Spleen (tissue), 11 donors: Measurements from ENCODE around the gene MOGAT1. TPM values are rescaled to one million over a fixed set of nuclear protein-coding genes. Genes with fewer than 3 reads are reported as not detected.

Experiments used
- DNase-seq: peaks from one replicate; pipeline ENCODE4 v3.0.0-alpha.2; 2020
- H3K27ac ChIP-seq, 8 donors: fragments of 200-600 bp; sonication (generic) in 7 of 8; 1 replicate in 4 of 8; 2 replicates in 4 of 8; pipeline versions ENCODE4 v1.5.0 to v1.8.0; 2016 to 2021; ENCODE audit warnings: inconsistent platforms in 4 of 8, mild to moderate bottlenecking in 4 of 8, moderate library complexity in 1 of 8
- H3K27me3 ChIP-seq, 7 donors: fragments of 200-600 bp; sonication (generic) in 6 of 7; replicated peaks in 1 of 7; 1 replicate in 4 of 7; 2 replicates in 3 of 7; pipeline versions ENCODE4 v1.5.0 to v1.8.0; 2016 to 2021; ENCODE audit warnings: inconsistent platforms in 3 of 7, mild to moderate bottlenecking in 1 of 7
- H3K36me3 ChIP-seq, 6 donors: fragments of 200-600 bp; sonication (generic) in 5 of 6; 1 replicate in 4 of 6; 2 replicates in 2 of 6; pipeline versions ENCODE4 v1.5.0 to v1.8.0; 2016 to 2021; ENCODE audit warnings: inconsistent platforms in 2 of 6
- H3K4me1 ChIP-seq, 6 donors: fragments of 200-600 bp; sonication (generic) in 5 of 6; 1 replicate in 3 of 6; 2 replicates in 3 of 6; pipeline versions ENCODE4 v1.5.0 to v1.8.0; 2016 to 2021; ENCODE audit warnings: inconsistent platforms in 3 of 6
- H3K4me3 ChIP-seq, 8 donors: fragments of 200-600 bp; sonication (generic) in 7 of 8; 1 replicate in 4 of 8; 2 replicates in 4 of 8; pipeline versions ENCODE4 v1.5.0 to v1.8.0; 2016 to 2021; ENCODE audit warnings: inconsistent platforms in 4 of 8, mild to moderate bottlenecking in 4 of 8, moderate library complexity in 2 of 8
- H3K9me3 ChIP-seq, 8 donors: fragments of 200-600 bp; sonication (generic) in 7 of 8; 1 replicate in 4 of 8; 2 replicates in 4 of 8; pipeline versions ENCODE4 v1.5.0 to v1.8.0; 2016 to 2021; ENCODE audit warnings: inconsistent platforms in 4 of 8
- CTCF ChIP-seq, 11 experiments: fragments of 200-600 bp in 7 of 11; fragments of 450-650 bp in 4 of 11; sonication (generic) in 4 of 11; IDR thresholded peaks in 8 of 11; conservative IDR thresholded peaks in 3 of 11; 1 replicate in 7 of 11; 2 replicates in 4 of 11; pipeline versions ENCODE4 v1.4.0 to v1.8.0; 2016 to 2021; ENCODE audit warnings: antibody characterized with exemption in 11 of 11, inconsistent platforms in 4 of 11, mild to moderate bottlenecking in 1 of 11
- POLR2A ChIP-seq, 3 donors: fragments of 450-650 bp; IDR thresholded peaks; one replicate each; pipeline ENCODE4 v1.5.1; 2017; ENCODE audit warnings: antibody characterized with exemption in 3 of 3, mild to moderate bottlenecking in 1 of 3
- POLR2AphosphoS5 ChIP-seq, 3 donors: sonication (generic); formaldehyde crosslinking; IDR thresholded peaks; one replicate each; pipeline ENCODE4 v1.5.1; 2017; ENCODE audit warnings: antibody characterized with exemption in 3 of 3
- WGBS, 5 donors: extraction: QIAGEN DNeasy Blood & Tissue Kit in 3 of 5; methylation state at CpG; one replicate each; pipeline versions ENCODE4 v1.1.5 to v1.1.7; 2013 to 2018; 5-methylcytosine and 5-hydroxymethylcytosine counted together
- intact Hi-C: fragments of 100-400 bp; cut with DNase I; formaldehyde crosslinking; loops from one replicate; pipeline ENCODE4 v1.15.0; 2023; ENCODE audit warnings: low total_unique reads
- polyA plus RNA-seq, 3 donors: library from polyadenylated mRNA; stranded (reverse); fragments of 200-250 nt; gene quantifications; one replicate each; pipeline ENCODE4 v1.2.1, GENCODE V29; 2013
- total RNA-seq, 7 donors: library from RNA; depleted of rRNA in 3 of 7; stranded (reverse); fragments of >200 nt in 3 of 7; fragmentation: NEBNext Ultra II Directional in 4 of 7; extraction: Animal tissue kit (Norgen Biotek cat#: 25700) in 4 of 7; gene quantifications; one replicate each; pipeline versions ENCODE4 v1.1.0 to v1.2.1, GENCODE V29; 2016 to 2021
- donor health status: healthy with polysubstance abuse.
- donor health status: DM: no; HTN: no; CAD: no; lungs with moderate emphysema.
- donor health status: DM: no; HTN: no; CAD: no.
- donor health status: Bipolar disorder and iron deficiency.
- donor health status: healthy.
- donor health status: DM: no; HTN: no; CAD: no.
- donor health status: DM: yes; HTN: yes; CAD: no.

The MOGAT1 gene
- total and polyA plus RNA-seq, 10 donors, result 0.06 TPM; not detected in 9

GRCh38 chr2:222677981-222678380, 6.5 kb downstream of the MOGAT1 start:
- H3K27ac ChIP-seq, result no peak overlapping the region
- WGBS, 5 donors, result 72 to 82% (median 79%) methylated on average over 3 of the region's 3 CpGs
- TF ChIP-seq CTCF (IDR thresholded peaks at IDR 0.05 in 8 of 11, conservative IDR thresholded peaks at IDR 0.05 in 3 of 11) (no peak), POLR2AphosphoS5 (IDR thresholded peaks at IDR 0.05) (no peak), POLR2A (IDR thresholded peaks at IDR 0.05) (no peak)
- H3K4me1 ChIP-seq, result no peaks in the 10 kb centered on the region
- H3K36me3 ChIP-seq, result no peaks in the 10 kb centered on the region
- DNase-seq, result no peak
- no peaks in the 10 kb centered on the region for H3K9me3 ChIP-seq
- no peak overlapping the region for H3K4me3 ChIP-seq
- intact Hi-C loops, result no loop called here
- peaks cover 0 to 62% (median 6%) of the 10 kb centered on the region in 7 donors for H3K27me3 ChIP-seq

GRCh38 chr2:222683805-222684204, 12.3 kb downstream of the MOGAT1 start:
- TF ChIP-seq POLR2A (IDR thresholded peaks at IDR 0.05), result no peak
- no peak for TF ChIP-seq POLR2AphosphoS5 (IDR thresholded peaks at IDR 0.05)
- TF ChIP-seq CTCF (IDR thresholded peaks at IDR 0.05 in 8 of 11, conservative IDR thresholded peaks at IDR 0.05 in 3 of 11), result no peak
- DNase-seq, result no peak
- Histone ChIP-seq H3K27ac (no peak overlapping the region), H3K9me3 (no peaks in the 10 kb centered on the region), H3K4me3 (no peak overlapping the region), H3K27me3 (peaks cover 0 to 31% (median 0%) of the 10 kb centered on the region in 7 donors), H3K36me3 (no peaks in the 10 kb centered on the region), H3K4me1 (no peaks in the 10 kb centered on the region)
- intact Hi-C loops, result no loop called here
- 82 to 97% (median 88%) methylated on average over 3 of the region's 3 CpGs for WGBS, 5 donors

- no peaks in the 10 kb centered on the region for H3K9me3 ChIP-seq
- H3K27ac ChIP-seq, result no peak overlapping the region
- intact Hi-C loops, result no loop called here
- H3K36me3 ChIP-seq, result no peaks in the 10 kb centered on the region
- WGBS, 5 donors, result 59 to 78% (median 71%) methylated on average over 5 of the region's 5 CpGs
- H3K4me1 ChIP-seq, result peaks cover 0 to 7% (median 0%) of the 10 kb centered on the region in 6 donors
- no peak overlapping the region for H3K4me3 ChIP-seq
- no peak for TF ChIP-seq POLR2AphosphoS5 (IDR thresholded peaks at IDR 0.05)
- no peak for TF ChIP-seq CTCF (IDR thresholded peaks at IDR 0.05 in 8 of 11, conservative IDR thresholded peaks at IDR 0.05 in 3 of 11)
- no peak for TF ChIP-seq POLR2A (IDR thresholded peaks at IDR 0.05)
- peaks cover 0 to 20% (median 0%) of the 10 kb centered on the region in 7 donors for H3K27me3 ChIP-seq
- DNase-seq, result no peak
Observed at GRCh38 chr2:222686086-222686750, 14.8 kb downstream of the MOGAT1 start.

GRCh38 chr2:222688917-222689316, 17.5 kb downstream of the MOGAT1 start:
- Histone ChIP-seq H3K27me3 (peaks cover 0 to 7% (median 0%) of the 10 kb centered on the region in 7 donors), H3K4me1 (peaks cover 0 to 7% (median 0%) of the 10 kb centered on the region in 6 donors), H3K36me3 (no peaks in the 10 kb centered on the region), H3K9me3 (no peaks in the 10 kb centered on the region), H3K4me3 (no peak overlapping the region), H3K27ac (no peak overlapping the region)
- no peak for DNase-seq
- intact Hi-C loops, result no loop called here
- TF ChIP-seq CTCF (IDR thresholded peaks at IDR 0.05 in 8 of 11, conservative IDR thresholded peaks at IDR 0.05 in 3 of 11) (no peak), POLR2AphosphoS5 (IDR thresholded peaks at IDR 0.05) (no peak), POLR2A (IDR thresholded peaks at IDR 0.05) (no peak)
- WGBS, 5 donors, result 75 to 88% (median 80%) methylated on average over 2 of the region's 2 CpGs
